ENCODE measurements around the gene SENP7.

The SENP7 gene

DNA sequence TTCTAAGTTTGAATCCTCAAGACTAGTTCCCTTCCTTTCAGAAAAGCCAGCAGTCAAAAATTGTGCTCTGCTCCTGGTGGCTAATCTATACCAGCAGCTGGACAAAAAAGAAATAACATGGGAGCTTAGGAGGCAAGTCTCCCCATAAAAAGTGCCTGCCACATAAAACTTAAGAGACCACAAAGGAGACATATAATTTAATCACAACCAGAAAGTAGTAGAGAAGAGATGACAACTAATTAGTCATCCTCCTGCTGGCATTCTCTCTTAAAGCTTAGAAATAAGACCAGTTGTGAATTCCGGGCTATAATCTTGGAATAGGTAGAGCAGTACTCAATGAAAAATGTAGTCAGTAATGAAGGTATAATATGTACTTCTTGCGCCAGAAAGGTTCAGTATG lies 172.4 kb downstream of the SENP7 start:
- Histone ChIP-seq H3K9ac (no peak overlapping the region), H3K4me3 (IDR thresholded peaks at IDR 0.05; ENCODE audit: insufficient read depth, low read depth, low read length) (no peak overlapping the region), H2AFZ (ENCODE audit: low read depth) (no peak overlapping the region), H3K27me3 (ENCODE audit: insufficient read depth, low read depth) (no peaks in the 10 kb centered on the region), H3K27ac (no peak overlapping the region), H3K4me1 (ENCODE audit: low read depth, poor library complexity, severe bottlenecking) (no peaks in the 10 kb centered on the region), H4K20me1 (ENCODE audit: insufficient read depth) (no peaks in the 10 kb centered on the region), H3K36me3 (ENCODE audit: insufficient read depth) (no peaks in the 10 kb centered on the region), H3K4me2 (no peak overlapping the region), H3K79me2 (ENCODE audit: insufficient read depth, low read depth) (no peaks in the 10 kb centered on the region)
- TF ChIP-seq, protein P1, sequence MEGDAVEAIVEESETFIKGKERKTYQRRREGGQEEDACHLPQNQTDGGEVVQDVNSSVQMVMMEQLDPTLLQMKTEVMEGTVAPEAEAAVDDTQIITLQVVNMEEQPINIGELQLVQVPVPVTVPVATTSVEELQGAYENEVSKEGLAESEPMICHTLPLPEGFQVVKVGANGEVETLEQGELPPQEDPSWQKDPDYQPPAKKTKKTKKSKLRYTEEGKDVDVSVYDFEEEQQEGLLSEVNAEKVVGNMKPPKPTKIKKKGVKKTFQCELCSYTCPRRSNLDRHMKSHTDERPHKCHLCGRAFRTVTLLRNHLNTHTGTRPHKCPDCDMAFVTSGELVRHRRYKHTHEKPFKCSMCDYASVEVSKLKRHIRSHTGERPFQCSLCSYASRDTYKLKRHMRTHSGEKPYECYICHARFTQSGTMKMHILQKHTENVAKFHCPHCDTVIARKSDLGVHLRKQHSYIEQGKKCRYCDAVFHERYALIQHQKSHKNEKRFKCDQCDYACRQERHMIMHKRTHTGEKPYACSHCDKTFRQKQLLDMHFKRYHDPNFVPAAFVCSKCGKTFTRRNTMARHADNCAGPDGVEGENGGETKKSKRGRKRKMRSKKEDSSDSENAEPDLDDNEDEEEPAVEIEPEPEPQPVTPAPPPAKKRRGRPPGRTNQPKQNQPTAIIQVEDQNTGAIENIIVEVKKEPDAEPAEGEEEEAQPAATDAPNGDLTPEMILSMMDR (conservative IDR thresholded peaks at IDR 0.05; ENCODE audit: low read depth, low read length) = no peak

DNA sequence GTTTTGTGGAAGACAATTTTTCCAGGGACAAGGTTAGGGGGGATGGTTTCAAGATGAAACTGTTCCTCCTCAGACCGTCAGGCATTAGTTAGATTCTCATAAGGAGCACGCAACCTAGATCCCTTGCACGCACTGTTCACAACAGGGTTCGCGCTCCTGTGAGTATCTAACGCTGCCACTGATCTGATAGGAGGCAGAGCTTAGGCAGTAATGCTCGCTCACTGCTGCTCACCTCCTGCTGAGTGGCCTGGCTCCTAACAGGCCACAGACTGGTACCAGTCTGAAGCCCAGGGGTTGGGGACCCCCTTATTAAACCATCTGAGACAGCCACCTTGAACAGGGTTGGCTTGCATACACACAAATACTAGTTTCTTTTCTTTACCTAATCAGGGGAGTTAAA lies 179.1 kb downstream of the SENP7 start:
- no peak overlapping the region for H3K27ac ChIP-seq
- H3K79me2 ChIP-seq (ENCODE audit: insufficient read depth, low read depth) = no peaks in the 10 kb centered on the region
- no peaks in the 10 kb centered on the region for H3K4me1 ChIP-seq (ENCODE audit: low read depth, poor library complexity, severe bottlenecking)
- no peak overlapping the region for H2AFZ ChIP-seq (ENCODE audit: low read depth)
- no peak overlapping the region for H3K4me3 ChIP-seq (IDR thresholded peaks at IDR 0.05; ENCODE audit: insufficient read depth, low read depth, low read length)
- no peaks in the 10 kb centered on the region for H4K20me1 ChIP-seq (ENCODE audit: insufficient read depth)
- H3K36me3 ChIP-seq (ENCODE audit: insufficient read depth) = no peaks in the 10 kb centered on the region
- no peaks in the 10 kb centered on the region for H3K27me3 ChIP-seq (ENCODE audit: insufficient read depth, low read depth)
- no peak overlapping the region for H3K4me2 ChIP-seq
- TF ChIP-seq, protein P1 (conservative IDR thresholded peaks at IDR 0.05; ENCODE audit: low read depth, low read length) = no peak
- H3K9ac ChIP-seq = no peak overlapping the region

DNA sequence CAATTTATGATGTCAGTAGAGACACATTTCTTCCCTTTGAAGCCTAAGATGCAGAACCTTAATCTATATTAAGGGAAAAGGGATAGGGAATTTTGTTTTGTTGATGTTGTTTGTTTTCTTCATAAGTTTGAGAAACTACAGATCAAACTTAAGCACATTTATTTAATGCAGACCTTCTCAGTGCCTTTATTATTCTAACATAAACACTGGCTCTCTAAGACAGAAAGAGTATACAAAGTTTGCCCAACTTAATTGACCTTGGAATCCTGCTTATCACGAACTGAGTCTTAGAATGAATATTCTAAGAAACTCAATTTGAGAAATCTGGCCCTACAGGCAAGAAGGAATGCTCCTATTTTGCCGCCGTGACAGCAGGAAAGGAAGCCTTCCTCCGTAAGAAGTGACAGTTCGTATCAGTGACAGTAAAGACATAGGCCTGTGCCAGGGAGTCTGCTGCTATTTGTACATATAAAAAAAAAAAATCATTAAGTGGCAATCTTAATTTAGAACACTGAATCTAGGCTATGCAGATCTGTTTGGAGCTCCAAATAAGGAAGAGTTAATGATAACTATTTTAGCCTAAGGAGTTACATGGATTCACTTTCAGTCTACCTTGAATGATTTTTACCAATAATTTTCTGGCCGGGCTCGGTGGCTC lies 183.9 kb downstream of the SENP7 start:
- TF ChIP-seq, protein P1 (conservative IDR thresholded peaks at IDR 0.05; ENCODE audit: low read depth, low read length) = no peak
- Histone ChIP-seq H3K27me3 (ENCODE audit: insufficient read depth, low read depth) (no peaks in the 10 kb centered on the region), H3K79me2 (ENCODE audit: insufficient read depth, low read depth) (no peaks in the 10 kb centered on the region), H3K36me3 (ENCODE audit: insufficient read depth) (no peaks in the 10 kb centered on the region), H3K4me2 (no peak overlapping the region), H3K4me3 (IDR thresholded peaks at IDR 0.05; ENCODE audit: insufficient read depth, low read depth, low read length) (no peak overlapping the region), H3K4me1 (ENCODE audit: low read depth, poor library complexity, severe bottlenecking) (no peaks in the 10 kb centered on the region), H2AFZ (ENCODE audit: low read depth) (no peak overlapping the region), H3K9ac (no peak overlapping the region), H3K27ac (no peak overlapping the region), H4K20me1 (ENCODE audit: insufficient read depth) (no peaks in the 10 kb centered on the region)

DNA sequence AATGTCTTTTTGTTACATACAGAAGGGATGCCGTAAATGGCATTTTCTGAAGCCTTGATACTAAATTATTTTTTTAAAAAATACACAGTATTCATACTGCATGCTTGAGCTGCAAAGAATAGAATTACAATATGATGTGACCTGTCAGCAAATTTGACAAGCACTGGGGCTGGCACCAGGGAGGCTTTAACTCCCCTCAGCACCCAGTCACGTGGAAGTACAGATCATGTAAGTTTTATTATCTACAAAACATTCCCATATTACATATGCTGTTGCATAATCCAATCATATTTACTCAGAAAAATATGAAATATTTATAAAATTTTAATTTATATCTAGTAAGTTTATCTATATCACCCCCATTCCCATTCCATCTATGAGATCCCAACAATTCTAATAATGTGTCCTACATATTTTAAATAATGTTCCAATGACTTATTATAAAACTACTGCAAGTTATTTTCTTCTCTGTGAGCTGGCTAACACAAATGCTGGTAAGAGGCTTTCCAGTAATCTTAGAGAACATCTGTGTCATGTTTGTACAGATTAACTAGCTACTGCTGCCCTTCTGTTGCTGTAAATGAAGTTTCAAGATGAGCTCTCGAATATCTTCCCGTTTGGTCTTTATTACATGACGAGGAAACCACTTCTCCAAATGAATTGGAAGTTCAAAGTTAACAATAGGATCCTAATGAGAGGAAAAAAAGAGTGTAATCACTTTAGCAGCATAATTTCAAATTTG lies 187.4 kb downstream of the SENP7 start:
- H3K4me1 ChIP-seq (ENCODE audit: low read depth, poor library complexity, severe bottlenecking) = no peaks in the 10 kb centered on the region
- H3K27me3 ChIP-seq (ENCODE audit: insufficient read depth, low read depth) = no peaks in the 10 kb centered on the region; the same call in 1 of the 2 replicates
- H3K27ac ChIP-seq = no peak overlapping the region
- H3K9ac ChIP-seq = no peak overlapping the region
- no peaks in the 10 kb centered on the region for H3K36me3 ChIP-seq (ENCODE audit: insufficient read depth)
- no peak overlapping the region for H3K4me2 ChIP-seq
- TF ChIP-seq, protein P1 (conservative IDR thresholded peaks at IDR 0.05; ENCODE audit: low read depth, low read length) = no peak
- no peaks in the 10 kb centered on the region for H4K20me1 ChIP-seq (ENCODE audit: insufficient read depth)
- H2AFZ ChIP-seq (ENCODE audit: low read depth) = no peak overlapping the region
- no peak overlapping the region for H3K4me3 ChIP-seq (IDR thresholded peaks at IDR 0.05; ENCODE audit: insufficient read depth, low read depth, low read length)
- H3K79me2 ChIP-seq (ENCODE audit: insufficient read depth, low read depth) = no peaks in the 10 kb centered on the region

Measured in KMS-11 (cell line).